ENCODE measurements around the gene CDH2.

The CDH2 gene

DNA sequence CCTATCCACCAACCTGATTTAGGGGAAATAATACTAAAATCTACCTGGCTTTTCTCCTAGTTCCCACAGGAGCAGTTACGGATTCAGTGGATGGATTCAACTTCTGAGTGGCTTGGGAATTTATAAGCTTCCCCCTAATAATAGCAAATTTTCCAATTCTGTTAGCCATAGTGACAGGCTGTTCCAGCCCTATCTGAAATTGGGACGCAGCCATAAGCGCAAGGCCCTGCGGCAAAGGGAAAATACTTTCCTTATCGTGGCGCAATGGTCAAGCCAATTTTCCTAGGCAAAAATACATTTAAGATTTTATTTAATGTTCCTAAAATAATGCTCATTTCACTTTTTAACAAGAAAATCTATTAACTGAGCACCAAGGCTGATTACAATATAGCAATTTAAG, 49.7 kb downstream of the CDH2 start:
- DNase-seq, result no peak

DNA sequence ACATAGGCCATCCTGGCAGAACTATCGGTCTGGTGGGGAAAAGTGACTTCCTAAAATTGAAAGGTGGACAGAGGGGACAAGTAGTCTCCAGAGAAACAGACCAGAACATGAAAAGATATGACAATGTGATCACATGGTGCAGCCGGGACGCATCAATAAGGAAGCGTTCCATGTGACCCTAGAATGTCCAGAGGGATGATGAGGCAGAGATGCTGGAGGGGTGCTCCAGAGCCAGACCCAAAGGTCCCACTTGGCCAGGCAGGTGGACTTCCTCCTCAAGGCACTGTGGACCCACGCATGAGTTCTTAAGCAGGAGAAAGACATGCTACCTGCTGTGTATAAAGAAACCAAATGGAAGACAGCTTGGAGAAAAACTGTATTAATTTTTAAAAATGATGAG, 50.2 kb downstream of the CDH2 start:
- DNase-seq, result no peak

DNA sequence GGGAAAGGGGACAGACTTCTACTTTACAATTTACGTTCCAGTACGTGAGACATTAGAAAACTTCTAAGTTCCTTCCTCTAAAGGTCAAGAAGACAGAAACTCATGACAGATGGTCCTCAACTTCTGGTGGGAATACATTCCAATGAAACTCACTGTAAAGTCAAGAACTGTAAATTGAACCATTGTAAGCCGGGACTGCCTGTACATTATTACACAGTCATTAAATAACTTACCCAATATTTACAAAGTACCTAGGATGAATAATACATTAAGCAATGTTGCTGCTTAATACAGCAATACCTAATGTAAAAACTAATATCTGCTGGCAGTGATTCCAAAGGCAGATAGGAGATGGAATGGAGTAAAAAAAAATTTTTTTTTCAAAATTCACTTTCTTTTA, 51.9 kb downstream of the CDH2 start:
- no peak for DNase-seq

DNA sequence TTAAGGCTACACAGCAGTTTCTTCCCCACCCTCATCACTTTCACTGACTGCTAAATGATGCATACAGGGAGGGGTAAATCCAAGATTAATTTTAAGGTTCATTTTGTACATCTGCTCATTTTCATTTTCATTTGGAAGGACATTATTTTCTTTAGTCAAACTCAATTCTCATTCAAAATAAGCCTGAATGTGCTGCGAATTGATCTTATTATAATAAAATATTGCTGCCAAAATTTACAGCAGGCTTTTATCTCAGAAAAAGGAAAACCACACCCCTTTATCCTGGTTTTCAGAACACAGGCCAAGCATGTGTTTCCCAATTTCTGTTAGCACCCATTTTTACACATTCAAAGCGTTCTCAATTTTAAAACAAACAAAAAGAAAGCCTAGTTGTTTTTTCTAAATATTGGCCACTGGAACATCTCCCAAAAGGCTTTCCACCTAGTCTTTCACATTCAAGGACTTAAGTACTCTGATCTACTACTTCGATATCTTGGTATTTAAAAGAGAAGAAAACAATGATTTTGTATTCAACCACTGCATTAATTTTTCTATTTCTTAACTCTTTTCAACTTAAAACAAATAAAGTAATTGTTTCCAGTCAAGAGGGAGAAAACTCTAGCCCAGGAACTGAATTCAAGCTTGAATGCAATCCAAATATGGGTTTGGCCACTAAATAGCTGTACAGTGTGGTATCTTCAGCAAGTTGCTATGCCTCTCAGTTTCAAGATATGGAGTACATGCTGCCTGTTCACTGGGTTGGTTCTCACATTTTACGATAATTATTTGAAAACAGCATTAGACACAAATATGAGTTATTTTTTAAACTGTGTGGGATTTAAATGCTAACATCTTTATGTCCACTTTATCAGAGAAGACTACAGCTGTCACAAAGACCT, 52.5 kb downstream of the CDH2 start:
- DNase-seq, result no peak

DNA sequence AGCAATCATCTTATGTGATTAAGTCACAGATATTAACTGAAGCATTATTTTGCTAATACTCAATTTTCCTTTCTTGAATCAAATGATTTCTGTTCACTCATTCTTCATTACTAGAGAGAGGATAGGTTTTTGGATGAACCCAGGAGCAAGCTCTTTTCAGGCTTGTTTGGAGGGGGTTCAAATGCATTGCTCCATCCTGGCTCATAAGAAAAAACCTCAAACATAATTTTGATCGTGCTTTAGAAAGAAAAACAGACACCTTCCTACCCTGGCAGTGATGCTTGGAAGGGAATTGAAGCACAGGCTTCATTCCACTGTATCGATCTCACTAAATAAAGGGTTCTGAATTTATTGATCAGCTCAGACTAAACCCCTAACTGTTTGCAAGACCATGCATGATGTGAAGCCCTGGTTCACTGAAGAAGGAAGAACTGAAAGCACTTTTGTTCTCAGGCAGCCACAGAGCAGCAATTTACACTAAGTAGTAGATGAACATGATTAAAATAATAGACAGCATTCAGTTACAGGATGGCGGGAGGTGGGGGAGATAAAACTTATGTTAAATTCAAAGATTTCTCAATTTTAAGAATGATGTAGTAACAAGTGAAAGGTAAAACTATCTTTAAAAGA, 53.4 kb downstream of the CDH2 start:
- DNase-seq, result no peak

DNA sequence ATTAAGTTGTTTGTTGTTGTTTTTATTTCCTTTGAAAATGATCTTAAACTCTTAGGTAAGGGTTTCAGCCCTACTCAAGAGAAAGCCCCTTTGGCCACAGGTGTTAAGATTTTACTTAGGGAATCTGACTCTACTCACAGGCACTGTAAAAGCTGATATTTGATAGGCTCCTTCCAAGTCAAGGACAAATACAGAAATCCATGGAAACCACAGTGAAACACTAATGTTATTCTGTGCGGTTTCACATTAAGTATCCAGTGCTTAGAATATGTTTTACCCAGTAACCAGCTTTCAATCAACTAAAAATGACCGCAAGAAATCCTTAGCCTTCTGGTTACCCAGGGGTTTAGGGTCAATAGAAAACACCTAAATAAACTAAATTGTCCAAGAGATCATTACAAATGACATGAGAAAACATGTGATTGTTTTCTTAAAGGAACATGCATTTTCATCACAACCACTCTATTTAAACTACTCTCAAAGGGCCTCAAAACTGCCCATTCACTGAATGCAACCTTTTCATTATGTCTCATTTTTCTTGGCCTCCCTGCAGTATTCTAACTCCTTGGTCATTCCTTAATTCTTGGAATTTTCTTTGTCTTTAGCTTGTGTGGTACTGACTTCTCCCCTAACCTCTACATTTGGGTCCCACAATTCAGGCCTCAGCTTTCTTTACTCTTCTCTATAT, 56.0 kb downstream of the CDH2 start:
- no peak for DNase-seq

DNA sequence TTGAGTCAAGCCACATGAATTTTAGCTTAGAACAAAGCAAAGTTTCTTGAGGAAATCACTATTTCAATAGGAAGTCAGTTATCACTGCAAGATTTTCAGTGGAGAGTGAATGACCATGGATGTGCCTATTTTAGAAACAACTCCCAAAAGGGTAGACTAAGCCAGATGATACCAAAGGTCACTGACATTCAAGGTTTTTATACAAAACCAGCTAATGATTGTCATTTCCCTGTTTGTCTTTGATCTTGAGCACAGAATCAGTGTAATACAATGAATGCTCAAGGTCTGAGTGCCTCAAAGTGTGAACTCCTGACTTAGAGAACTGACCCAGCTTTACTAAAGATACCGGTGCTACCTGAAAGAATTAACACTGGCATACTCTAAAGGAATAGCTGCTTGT, 60.5 kb downstream of the CDH2 start:
- no peak for DNase-seq

DNA sequence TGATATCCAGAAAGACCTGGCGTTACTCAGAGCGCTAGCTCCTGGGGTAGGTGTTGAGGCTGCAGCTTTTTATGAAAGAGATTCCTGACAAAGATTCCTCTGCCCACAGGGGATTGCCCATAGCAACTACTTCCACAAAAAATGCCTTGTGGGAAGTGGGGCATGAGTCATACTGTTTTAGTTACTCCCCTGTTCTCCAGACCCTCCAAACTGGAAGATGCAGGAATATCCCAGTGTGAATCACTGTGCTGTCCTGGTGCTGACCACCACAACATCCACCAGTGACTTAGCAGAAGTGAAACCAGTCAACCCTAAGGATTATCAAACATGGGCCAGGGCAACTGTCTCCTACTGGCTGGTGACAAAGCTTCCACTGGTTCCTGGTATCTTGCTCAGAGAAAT, 61.8 kb downstream of the CDH2 start:
- no peak for DNase-seq

DNA sequence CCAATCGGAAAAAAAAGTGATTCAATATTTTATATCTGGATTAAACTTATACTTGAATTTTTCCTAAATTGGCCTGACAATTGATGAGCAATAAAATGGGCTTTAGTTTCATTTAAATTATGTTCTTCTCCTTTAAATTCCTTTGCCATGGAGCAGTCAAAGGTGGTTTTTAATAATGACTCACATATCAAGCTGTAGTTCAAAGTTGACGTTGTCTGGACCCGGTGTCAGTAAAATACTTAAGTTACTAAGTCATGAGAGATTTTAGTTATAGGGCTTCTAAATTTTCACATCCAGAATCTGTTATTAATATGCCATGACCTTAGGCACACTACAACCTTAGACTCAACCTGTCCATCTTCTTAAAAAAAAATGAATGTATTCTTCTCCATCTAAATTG, 62.5 kb downstream of the CDH2 start:
- no peak for DNase-seq

DNA sequence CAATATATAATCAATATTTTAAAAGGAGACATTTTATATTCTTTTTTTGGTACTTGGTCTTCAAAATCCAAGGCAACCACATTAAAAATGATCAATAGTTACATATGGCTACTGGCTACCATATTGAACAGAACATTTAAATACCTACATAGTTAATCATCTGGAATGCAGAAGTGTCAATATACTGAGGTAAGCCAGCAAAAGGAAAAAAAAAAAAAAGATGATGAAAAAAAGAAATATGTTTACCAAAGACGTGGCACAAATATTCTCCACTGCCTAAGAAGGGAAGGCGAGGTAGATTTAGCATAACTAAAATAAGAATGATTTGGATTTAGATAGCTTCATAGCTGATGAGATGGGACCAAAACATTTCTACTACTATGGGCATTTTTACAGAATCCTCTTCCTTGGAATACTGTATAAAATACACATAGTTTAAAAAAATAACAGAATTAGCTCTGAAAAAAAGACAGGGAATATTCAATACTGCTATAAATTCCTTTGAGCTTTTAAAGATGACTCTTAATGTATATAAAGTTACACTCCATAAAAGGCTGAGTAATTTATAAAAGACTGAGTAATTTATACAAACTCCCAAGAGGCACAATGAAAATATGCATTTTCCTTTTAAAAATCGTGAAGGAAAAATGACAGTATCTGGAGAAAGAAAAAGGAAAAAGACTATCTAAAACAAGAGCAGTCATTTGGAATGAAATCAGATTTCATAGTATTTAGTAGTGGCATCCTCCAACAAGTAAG, 63.5 kb downstream of the CDH2 start:
- no peak for DNase-seq

DNA sequence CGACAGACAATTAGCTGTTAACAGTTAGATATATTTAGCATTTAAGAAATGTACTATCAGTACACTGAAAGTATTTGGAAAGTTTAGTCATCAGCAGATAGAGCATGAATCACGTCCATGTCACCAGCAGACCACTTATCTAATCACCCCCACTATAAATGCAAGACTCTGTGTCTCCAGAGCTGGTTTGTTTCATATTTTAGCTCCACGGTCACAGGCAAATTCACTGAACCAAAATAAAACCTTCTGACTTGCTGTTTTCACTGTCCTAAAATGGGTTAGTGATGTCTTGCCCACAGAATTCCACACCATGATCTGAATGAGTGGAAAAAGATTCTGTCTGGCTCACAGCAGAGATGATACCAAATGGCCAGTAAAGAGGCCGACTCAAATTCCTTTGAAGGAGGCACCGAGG, 64.9 kb downstream of the CDH2 start:
- no peak for DNase-seq

DNA sequence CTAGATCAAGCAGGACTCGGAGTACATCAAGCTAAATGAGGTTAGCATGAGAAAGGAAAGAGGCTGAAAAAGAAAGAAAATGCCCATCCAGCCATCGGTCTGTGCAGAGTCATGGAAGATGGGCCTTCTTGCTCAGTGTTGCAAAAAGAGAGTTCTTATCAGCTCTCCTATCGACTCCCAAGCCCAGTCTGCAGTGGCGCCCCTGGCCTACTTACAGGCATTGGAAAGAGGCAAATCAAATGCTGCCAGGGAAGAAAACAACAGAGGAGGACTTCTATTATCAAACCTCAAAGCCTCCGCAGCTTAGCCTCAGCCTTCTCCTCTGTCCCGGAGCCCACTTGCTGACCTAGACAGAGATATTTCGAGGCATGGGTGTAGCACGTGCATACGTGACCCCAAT, 66.0 kb downstream of the CDH2 start:
- DNase-seq, result no peak

DNA sequence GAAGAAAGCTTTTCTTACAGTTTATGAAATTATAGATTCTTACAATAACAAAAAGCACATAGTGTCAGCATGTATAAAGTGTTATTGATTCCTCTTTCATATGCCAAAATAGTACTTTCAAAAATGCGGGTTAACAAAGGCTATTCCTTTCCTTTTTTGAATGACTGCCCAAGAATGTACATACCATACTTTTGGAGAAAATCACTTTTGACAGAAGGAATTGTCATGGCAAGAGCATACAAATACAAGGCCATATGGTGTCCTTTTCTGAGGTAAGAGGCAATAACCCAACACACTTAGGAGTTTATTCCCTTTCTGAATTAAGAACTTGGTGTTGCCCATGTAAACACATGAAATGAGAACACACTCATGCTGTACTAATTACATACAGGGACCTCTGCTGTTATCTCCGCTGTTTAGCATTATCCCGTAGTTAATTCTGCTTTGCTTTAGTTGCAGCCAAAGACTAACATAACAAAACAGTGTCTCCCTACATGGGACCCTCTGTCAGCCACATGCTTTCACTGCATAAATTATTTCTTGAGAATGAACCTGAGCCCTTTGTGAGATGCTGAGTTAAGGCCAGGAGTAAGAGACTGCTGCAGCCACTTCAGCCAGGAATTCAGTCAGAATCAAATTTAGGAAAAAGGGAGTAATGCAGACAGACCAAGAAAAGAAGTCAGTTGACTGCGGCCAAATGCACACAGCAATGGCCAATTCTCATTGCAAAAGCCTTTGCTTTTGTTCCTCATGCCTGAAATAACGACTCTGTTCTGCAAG, 67.0 kb downstream of the CDH2 start:
- no peak for DNase-seq

DNA sequence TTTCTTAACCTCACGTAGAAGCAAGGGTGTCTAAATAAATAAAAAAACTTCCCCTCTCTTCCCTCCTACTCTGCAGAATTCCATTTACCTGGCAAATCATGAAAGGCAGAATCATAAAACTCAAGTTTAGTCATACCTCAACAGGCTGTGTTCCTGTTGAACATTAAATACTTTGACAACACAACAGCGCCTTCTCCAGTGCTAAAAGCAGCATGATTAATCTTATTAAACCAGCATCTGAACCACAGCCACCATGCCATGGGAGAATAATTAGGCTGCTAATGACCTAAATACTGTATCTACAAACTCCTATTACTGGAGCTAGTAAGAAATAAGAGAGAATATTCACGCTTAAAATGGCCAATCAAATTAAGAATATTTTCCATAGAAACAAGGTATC, 68.1 kb downstream of the CDH2 start:
- peak in 1 of 3 experiments; percentile 26 for DNase-seq

DNA sequence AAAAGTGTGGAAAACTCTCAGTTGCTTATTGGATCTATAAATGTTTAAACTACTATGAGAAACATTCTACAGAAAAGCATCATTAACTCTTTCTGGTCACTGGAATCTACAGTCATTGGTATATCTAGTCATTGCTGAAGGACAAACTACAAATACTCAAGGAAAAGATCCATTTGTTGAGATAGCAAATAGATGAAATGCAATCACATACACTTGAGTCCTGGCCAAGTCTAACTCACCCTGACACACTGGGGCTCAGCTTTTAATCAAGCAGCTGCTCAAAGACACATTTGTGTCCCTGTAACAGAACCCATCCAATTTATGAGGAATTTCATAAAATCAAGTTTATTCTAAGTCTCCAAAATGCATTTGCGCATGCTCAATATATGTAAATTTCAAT, 68.7 kb downstream of the CDH2 start:
- no peak for DNase-seq

DNA sequence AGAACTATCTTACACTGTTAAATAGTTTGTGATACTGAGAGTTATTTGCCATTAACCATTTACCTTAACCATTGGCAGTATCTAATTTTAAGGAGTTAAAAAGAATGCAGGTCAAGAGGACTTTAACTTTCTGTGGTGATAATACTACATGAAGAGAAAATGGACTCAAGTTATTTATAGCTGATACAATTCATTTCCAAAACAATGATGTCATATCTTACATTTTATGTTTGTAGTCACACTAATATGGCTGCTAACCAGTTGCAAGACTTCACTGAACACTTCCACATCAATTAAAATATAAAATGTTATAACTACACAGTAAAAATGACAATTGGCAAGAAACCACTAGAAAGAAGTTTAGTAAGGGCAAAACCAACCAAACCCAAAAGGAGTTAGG, 77.7 kb downstream of the CDH2 start:
- no peak for DNase-seq

DNA sequence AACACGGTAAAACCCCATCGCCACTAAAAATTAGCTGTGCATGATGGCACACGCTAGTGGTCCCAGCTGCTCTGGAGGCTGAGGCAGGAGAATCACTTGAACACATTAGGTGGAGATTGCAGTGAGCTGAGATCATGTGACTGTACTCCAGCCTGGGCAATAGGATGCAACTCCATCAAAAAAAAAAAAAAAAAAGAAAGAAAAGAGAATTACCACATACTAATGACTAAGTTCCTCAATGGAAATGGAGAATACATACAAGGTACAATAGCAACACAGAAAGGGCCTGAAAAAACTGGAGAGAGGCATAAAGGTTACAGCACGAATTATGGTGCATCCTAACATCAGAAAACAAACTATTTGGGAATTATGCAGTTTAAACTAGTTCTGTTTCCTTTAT, 81.3 kb downstream of the CDH2 start:
- no peak for DNase-seq

DNA sequence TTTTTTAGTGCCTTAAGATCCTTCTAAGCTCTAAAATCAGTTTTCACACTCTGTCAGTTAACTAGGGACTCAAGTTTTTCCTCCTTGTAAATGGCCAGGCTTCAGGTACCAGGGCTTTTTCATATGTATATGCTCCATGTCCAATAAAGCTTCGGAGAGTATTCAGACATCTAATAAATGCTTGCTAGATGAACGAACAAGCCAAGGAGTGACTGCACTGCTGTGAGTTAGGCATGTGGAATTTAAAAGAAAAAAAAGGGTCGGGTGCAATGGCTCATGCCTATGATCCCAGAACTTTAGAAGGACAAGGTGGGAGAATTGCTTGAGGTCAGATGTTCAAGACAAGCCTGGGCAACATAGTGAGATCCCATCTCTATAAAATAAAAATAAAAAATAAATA, 81.9 kb downstream of the CDH2 start:
- DNase-seq, result no peak

DNA sequence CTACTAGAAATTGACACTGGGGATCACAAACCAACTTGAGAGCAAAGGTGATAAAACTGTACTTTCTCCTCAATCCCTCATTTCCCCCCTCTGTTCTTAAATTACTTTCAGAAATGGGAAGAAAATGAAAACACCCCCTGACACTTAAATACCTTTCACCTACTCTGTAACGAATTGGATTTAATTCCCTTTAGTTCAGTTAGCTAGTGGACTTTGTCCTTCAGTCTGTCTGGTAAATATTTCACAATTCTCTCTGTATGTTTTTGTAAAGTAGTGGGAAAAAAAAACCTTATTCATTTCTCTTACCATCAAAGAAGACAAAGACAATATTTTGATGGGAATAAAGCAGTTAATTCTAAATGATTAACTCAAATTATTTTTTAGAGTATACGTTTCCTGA, 85.7 kb downstream of the CDH2 start:
- no peak for DNase-seq

DNA sequence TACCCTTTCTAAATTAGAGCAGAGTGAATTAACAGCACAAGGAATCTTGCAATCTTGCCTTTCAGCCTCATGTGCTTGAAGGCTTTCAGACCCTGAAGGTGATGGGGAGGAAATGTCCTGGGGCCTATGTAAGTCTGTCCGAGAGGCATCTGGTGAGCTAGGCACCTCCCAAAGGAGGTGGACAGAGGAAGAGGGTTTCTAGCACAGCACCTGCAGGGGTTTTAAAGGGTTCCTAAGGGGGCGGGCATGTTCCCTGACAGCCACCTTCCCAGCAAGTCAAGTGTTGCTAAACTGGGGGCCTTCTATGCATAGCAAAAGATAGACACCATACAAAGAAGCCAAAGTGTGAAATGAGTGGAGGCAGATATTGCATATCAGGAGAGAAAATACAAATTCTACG, 88.5 kb downstream of the CDH2 start:
- DNase-seq, result no peak

DNA sequence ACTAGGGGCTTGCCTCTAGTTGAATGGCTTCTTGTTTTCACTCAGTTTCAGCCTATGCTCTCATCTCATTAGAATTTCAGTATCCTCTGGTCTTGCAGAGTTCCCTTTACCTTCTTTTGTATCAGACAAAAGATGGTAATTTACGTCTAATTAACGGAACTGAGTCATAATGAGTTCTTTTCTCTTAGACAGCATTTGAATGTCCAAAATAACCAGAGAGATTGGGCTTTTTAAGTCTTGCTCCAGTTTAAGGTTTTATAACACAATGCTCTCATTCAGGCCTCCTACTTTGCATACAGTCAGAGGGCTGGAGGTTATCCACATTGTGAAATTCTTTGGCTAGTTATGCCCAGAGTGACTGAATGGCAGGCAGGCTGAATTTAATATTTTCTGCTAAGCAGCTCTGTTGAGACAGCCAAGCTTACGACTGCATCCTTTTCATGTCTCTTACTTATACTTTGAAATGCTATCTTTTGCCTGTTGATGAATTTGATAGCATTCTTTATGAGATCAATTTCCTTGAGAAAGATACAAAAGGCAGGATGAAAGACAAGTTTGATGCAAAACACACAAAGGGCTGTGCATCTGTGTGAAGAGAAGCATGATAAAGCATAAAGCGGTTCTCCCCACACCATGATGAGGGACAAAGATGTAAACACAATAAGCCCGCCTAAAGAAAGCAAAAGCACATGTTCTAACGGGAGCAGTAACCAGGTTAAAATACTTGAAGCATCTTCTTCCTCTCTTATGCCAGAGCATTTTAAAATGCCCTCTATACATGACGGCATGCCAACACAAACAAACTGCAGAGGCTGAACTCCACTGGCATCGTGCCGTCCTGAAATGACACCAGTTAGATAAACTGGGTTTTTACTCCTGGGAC, 90.0 kb downstream of the CDH2 start:
- DNase-seq, result peak in 1 of 3 experiments; percentile 31

All from NCI-H1417 (cell line).